Tibial nerve (tissue), 4 donors: Measurements from ENCODE around the gene KMT2C. TPM values are rescaled to one million over a fixed set of nuclear protein-coding genes. Genes with fewer than 3 reads are reported as not detected.

Source experiments
- DNase-seq, 2 donors: peaks; one replicate each; pipeline ENCODE4 v3.0.0-alpha.2; 2019; ENCODE audit warnings: low spot score in 2 of 2
- H3K27ac ChIP-seq, 4 donors: fragments of 200-600 bp; sonication (generic) in 3 of 4; one replicate each; pipeline ENCODE4 v1.5.1; 2017 to 2019; ENCODE audit warnings: mild to moderate bottlenecking in 1 of 4
- H3K27me3 ChIP-seq, 2 donors: fragments of 200-600 bp; sonication (generic) in 1 of 2; one replicate each; pipeline versions ENCODE4 v1.5.1 to v1.6.0; 2017 to 2019
- H3K36me3 ChIP-seq, 3 donors: fragments of 200-600 bp; sonication (generic); one replicate each; pipeline ENCODE4 v1.5.1; 2018 to 2019
- H3K4me1 ChIP-seq, 4 donors: fragments of 200-600 bp; sonication (generic) in 3 of 4; one replicate each; pipeline ENCODE4 v1.5.1; 2017 to 2019
- H3K4me3 ChIP-seq, 4 donors: fragments of 200-600 bp; sonication (generic) in 3 of 4; one replicate each; pipeline ENCODE4 v1.5.1; 2017 to 2019; ENCODE audit warnings: mild to moderate bottlenecking in 1 of 4, moderate library complexity in 1 of 4
- H3K9me3 ChIP-seq, 4 donors: fragments of 200-600 bp; sonication (generic) in 3 of 4; one replicate each; pipeline ENCODE4 v1.5.1; 2017 to 2019
- CTCF ChIP-seq, 5 experiments: fragments of 200-600 bp in 3 of 5; fragments of 450-650 bp in 2 of 5; sonication (generic) in 3 of 5; IDR thresholded peaks; one replicate each; pipeline ENCODE4 v1.5.1; 2016 to 2019; ENCODE audit warnings: antibody characterized with exemption in 5 of 5, mild to moderate bottlenecking in 3 of 5, moderate library complexity in 2 of 5
- EP300 ChIP-seq, 2 donors: sonication (generic); formaldehyde crosslinking; IDR thresholded peaks; one replicate each; pipeline ENCODE4 v1.6.1; 2017; ENCODE audit warnings: antibody characterized with exemption in 2 of 2, mild to moderate bottlenecking in 1 of 2
- POLR2A ChIP-seq, 2 donors: fragments of 450-650 bp; IDR thresholded peaks; one replicate each; pipeline ENCODE4 v1.6.1; 2017; ENCODE audit warnings: antibody characterized with exemption in 2 of 2, mild to moderate bottlenecking in 2 of 2, moderate library complexity in 2 of 2
- WGBS, 2 donors: methylation state at CpG; one replicate each; pipeline ENCODE4 v1.1.5; 2018; 5-methylcytosine and 5-hydroxymethylcytosine counted together
- total RNA-seq, 4 donors: library from RNA; depleted of rRNA; stranded (reverse); fragments of >200 nt; gene quantifications; one replicate each; pipeline ENCODE4 v1.1.0, GENCODE V29; 2016

The KMT2C gene
- total RNA-seq, 4 donors from 2014 or later: 63.2 to 86.1 (median 69.4) TPM

- no peak for DNase-seq
- no peaks in the 10 kb centered on the region for H3K4me1 ChIP-seq
- H3K27ac ChIP-seq: no peak overlapping the region
- H3K36me3 ChIP-seq: peaks cover 0 to 85% (median 0%) of the 10 kb centered on the region in 3 donors
- TF ChIP-seq CTCF (IDR thresholded peaks at IDR 0.05) (no peak), POLR2A (IDR thresholded peaks at IDR 0.05) (no peak), EP300 (IDR thresholded peaks at IDR 0.05) (no peak)
- H3K4me3 ChIP-seq: no peak overlapping the region
- WGBS, 2 donors: 94 to 96% methylated on average over 7 of the region's 7 CpGs
- H3K27me3 ChIP-seq: no peaks in the 10 kb centered on the region
- peaks cover 0 to 4% (median under 1%) of the 10 kb centered on the region in 4 donors for H3K9me3 ChIP-seq
Measured at GRCh38 chr7:152129682-152130081, 306.1 kb downstream of the KMT2C start.

GRCh38 chr7:152128741-152129461 is 306.9 kb downstream of the KMT2C start:
- Histone ChIP-seq H3K36me3 (peaks cover 0 to 89% (median 0%) of the 10 kb centered on the region in 3 donors), H3K27ac (no peak overlapping the region), H3K4me1 (no peaks in the 10 kb centered on the region), H3K9me3 (peaks cover 0 to 10% (median 4%) of the 10 kb centered on the region in 4 donors), H3K4me3 (no peak overlapping the region), H3K27me3 (no peaks in the 10 kb centered on the region)
- DNase-seq: no peak
- WGBS, 2 donors: 96 to 98% methylated on average over 39 to 60 of the region's 60 CpGs
- TF ChIP-seq POLR2A (IDR thresholded peaks at IDR 0.05): no peak
- TF ChIP-seq EP300 (IDR thresholded peaks at IDR 0.05): no peak
- TF ChIP-seq CTCF (IDR thresholded peaks at IDR 0.05): no peak

- Histone ChIP-seq H3K27me3 (no peaks in the 10 kb centered on the region), H3K27ac (no peak overlapping the region), H3K4me1 (no peaks in the 10 kb centered on the region), H3K36me3 (peaks cover 0 to 89% (median 0%) of the 10 kb centered on the region in 3 donors), H3K4me3 (no peak overlapping the region), H3K9me3 (peaks cover 0 to 10% (median 4%) of the 10 kb centered on the region in 4 donors)
- no peak for TF ChIP-seq EP300 (IDR thresholded peaks at IDR 0.05)
- no peak for TF ChIP-seq POLR2A (IDR thresholded peaks at IDR 0.05)
- TF ChIP-seq CTCF (IDR thresholded peaks at IDR 0.05): no peak
- DNase-seq: no peak
- WGBS, 2 donors: 96 to 98% methylated on average over 20 of the region's 20 CpGs
Measured at GRCh38 chr7:152128252-152128651, 307.6 kb downstream of the KMT2C start.

GRCh38 chr7:152127229-152127628 is 308.6 kb downstream of the KMT2C start:
- Histone ChIP-seq H3K27me3 (no peaks in the 10 kb centered on the region), H3K27ac (no peak overlapping the region), H3K4me3 (no peak overlapping the region), H3K9me3 (peaks cover 0 to 10% (median 4%) of the 10 kb centered on the region in 4 donors), H3K36me3 (peaks cover 0 to 90% (median 0%) of the 10 kb centered on the region in 3 donors), H3K4me1 (no peaks in the 10 kb centered on the region)
- WGBS, 2 donors: 92% methylated on average over 19 of the region's 19 CpGs
- no peak for DNase-seq
- TF ChIP-seq EP300 (IDR thresholded peaks at IDR 0.05): no peak
- no peak for TF ChIP-seq CTCF (IDR thresholded peaks at IDR 0.05)
- TF ChIP-seq POLR2A (IDR thresholded peaks at IDR 0.05): no peak

- H3K27ac ChIP-seq: no peak overlapping the region
- peaks cover 0 to 10% (median 4%) of the 10 kb centered on the region in 4 donors for H3K9me3 ChIP-seq
- peaks cover 0 to 90% (median 2%) of the 10 kb centered on the region in 3 donors for H3K36me3 ChIP-seq
- H3K27me3 ChIP-seq: no peaks in the 10 kb centered on the region
- DNase-seq: no peak
- 85 to 88% methylated on average over 7 of the region's 7 CpGs for WGBS, 2 donors
- H3K4me3 ChIP-seq: no peak overlapping the region
- H3K4me1 ChIP-seq: no peaks in the 10 kb centered on the region
- TF ChIP-seq CTCF (IDR thresholded peaks at IDR 0.05) (no peak), POLR2A (IDR thresholded peaks at IDR 0.05) (no peak), EP300 (IDR thresholded peaks at IDR 0.05) (no peak)
Measured at GRCh38 chr7:152126741-152127140, 309.1 kb downstream of the KMT2C start.
